NCI-H2171 (cell line): ENCODE data around the gene STK16.
A peak's percentile ranks its signal among the peaks of the same experiment; 100 is the strongest.
"Not testable (repeated sequence)": the region's sequence is repeated elsewhere in the genome, so short reads cannot be mapped to it uniquely, and the experiment has no call there.

Experiments used
- DNase-seq: peaks from one replicate; lab custom pipeline; 2025; lab: John Stamatoyannopoulos, UW

STK16 gene

DNA sequence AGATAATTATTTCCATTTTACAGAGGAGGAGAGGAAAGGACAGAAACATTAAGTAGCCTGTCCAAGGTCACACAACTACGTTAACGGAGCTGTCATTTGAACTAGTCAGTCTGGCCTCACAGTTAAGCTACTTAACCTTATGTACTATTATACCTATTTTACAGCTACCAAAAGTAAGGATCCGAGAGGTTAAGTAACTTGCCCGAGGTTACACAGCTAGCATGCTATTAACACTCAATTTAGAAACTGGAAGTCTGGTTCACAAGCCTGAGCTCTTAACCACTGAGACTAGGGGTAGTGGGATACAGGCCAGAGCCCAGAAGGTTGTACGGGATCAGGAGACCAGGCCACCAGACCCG is 511 bp upstream of the STK16 start:
- DNase-seq: no peak

DNA sequence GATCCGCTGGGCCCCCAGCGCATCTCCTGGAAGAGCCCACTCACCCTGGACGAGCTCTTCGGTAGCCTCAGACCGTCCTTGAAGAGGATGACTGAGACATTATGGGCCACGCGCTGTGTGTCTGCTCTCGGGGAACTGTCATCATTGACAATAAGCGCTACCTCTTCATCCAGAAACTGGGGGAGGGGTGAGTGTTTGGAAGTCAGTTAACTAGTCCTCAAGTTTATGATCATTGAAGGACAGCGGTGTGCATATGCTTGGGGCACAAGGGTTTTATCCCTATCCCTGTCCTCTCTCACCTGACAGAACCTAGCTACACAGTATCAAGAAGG is 586 bp downstream of the STK16 start:
- no peak for DNase-seq

DNA sequence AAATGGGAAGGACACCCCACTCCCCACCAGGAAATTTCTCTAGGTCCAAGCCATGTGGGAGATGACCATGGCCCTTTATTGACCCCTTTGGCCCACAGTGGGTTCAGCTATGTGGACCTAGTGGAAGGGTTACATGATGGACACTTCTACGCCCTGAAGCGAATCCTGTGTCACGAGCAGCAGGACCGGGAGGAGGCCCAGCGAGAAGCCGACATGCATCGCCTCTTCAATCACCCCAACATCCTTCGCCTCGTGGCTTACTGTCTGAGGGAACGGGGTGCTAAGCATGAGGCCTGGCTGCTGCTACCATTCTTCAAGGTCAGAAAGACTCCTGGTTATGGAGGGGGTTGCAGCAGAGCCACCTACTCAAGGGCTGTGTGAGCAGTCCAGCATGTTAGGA is 1.3 kb downstream of the STK16 start:
- no peak for DNase-seq

GRCh38 chr2:219247678-219248642 is 2.7 kb downstream of the STK16 start:
- DNase-seq: no peak

DNA sequence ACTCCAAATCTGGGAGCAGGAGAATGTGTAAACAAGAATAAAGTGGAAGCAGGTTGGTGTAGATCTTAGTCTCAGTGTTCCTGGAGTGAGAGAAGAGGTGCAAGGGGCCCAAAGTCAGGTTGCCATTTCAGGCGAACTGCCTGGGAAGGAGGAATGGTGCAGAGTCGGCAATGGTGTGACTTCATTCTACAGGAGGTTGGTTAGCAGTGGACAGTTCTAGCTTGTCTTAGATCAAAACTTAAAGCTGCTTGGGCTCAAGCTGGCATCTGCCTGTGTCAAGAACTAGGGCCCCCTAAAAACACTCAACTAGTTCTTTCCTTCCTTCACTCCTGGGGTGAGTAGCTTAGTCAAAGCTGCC is 3.5 kb downstream of the STK16 start:
- DNase-seq: no peak

DNA sequence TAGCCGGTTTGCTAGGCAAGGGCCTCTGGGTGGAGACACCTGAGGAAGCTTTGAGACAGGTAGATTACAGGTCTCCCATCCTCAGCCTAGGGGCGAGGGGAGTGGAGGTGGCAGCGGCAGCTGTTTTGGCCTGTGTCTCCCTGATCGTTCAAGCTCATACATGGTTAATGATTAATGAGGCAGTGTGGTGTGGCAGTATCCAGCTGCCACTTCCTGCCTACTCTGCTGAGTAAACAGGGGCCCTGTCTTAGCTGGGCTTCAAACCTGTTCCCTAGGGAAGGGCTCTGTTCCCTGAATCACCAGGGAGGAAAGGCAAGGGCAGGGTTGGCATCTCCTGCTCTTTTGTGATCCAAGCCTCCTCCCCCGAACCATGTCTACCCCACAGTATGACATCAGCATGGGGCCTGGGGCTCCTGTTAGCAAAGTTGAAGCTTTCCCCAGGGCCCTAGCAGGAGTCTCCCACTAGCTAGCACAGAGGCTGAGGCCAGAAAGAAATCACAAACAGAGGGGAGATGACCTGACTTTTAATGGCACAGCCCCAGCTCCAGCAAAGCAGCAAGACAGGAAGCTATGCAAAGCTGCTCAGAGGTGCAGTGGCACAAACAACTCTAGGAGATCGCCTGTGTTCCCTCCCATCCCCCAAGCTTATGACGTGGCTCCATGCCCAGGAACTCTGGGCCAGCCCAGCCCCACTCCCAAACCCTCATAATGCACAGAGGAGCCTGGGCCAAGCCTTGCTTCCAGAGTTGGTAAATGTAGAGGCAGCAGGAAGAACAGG is 4.1 kb downstream of the STK16 start:
- peak; percentile 91 for DNase-seq

DNA sequence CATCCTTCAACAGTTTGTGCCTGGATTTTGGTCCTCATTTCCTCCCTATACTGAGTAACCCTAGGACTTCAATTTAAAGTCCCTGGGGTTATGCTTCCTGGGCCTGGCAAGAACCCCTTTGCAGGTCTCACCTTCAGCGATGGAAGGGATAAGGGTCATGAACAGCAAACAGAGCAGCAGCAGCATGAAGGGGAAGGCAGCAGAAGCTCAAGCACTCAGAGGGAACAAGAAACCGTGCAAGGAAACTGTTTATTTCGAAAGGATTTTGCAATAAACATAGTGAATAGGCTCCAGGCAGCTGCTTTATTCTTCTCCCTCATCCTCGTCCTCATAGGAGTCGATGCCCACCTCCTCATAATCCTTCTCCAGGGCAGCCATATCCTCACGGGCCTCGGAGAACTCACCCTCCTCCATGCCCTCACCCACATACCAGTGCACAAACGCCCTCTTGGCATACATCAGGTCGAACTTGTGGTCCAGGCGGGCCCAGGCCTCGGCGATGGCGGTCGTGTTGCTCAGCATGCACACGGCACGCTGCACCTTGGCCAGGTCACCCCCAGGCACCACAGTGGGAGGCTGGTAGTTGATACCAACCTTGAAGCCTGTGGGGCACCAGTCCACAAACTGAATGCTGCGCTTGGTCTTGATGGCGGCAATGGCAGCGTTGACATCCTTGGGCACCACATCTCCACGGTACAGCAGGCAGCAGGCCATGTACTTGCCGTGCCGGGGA is 4.9 kb downstream of the STK16 start:
- no peak for DNase-seq

- no peak for DNase-seq
Measured at GRCh38 chr2:219251656-219252055, 6.4 kb downstream of the STK16 start.

- no peak for DNase-seq
Measured at GRCh38 chr2:219252084-219252483, 6.8 kb downstream of the STK16 start.

GRCh38 chr2:219252570-219252899 is 7.3 kb downstream of the STK16 start:
- no peak for DNase-seq

DNA sequence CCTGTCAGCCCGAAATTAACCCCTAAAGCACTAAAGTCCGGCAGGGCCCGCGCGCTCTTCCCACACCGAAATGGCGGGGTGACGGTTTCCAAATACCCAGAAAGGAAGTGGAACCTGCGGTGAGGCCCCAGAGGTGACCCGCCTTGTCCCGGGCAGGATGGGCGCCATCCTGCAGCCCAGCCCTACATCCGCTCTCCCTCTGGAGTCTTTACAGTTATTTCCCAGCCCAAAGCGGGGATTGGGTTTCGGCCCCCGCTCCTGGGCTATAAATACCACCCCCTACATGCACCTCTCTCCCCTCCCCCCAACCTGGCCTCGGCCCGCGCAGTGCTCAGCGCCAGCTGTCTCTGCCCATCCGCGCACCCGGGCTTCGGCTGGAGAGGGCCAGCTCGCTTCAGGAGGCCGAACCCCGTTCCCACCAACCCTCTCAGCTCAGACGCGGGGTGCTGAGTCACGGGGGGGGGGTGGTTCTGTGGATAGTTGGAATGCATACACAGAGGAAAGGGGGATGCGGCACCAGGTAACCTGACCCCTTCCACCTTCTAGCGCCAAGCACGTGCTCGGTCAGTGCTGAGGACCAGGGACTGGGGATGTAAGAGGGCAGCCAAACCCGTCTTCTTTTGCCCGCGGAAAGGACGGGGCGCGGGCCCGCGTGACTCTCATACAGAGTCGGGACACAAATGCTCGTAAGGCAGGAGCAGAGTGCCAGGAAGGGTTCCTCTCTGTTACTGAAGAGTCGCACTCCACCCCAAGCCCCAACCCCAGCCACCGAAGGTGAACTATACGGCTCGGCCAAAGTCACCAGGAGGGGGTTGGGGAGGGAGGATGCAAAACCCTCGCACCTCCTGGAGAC is 7.8 kb downstream of the STK16 start, which contains the start of gene TUBA4B:
TUBA4B (plus strand) TSS at position 344 of the 853 bp plus-strand sequence; CDS start at position 509, 165 bp downstream.
- peak; percentile 53 for DNase-seq

GRCh38 chr2:219253753-219254589 is 8.7 kb downstream of the STK16 start, which contains the start of gene TUBA4A:
Gene TUBA4A, minus strand, starts transcription at chr2:219253918. Its CDS starts 60 bp downstream, at chr2:219253858.
- DNase-seq: peak; percentile 84

DNA sequence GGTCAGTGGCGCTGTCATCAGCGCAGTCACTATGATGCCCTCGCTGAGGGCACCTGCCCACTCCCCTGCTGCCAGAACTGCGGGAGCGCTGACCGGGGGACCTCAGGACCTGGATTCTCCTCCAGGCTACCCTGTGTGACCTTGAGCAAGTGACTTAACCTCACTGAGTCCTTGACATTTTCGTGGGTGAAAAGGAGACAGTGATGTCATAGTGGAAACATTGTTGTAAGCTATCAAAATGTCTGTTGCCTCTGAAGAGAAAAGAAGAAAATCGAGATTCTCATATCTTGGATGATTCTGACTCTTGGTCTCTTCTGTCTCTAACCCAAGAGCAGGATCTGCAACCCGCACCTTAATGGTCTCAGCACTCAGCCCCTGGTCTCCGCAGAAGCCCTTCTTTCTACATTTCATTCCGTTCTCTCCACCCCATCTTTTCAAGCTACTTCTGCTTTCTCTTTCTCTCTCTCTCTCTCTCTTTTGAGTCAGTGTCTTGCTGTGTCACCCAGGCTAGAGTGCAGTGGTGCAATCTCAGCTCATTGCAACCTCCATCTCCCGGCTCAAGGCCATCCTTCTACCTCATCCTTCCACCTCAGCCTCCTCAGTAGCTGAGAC is 9.4 kb downstream of the STK16 start:
- no peak for DNase-seq

DNA sequence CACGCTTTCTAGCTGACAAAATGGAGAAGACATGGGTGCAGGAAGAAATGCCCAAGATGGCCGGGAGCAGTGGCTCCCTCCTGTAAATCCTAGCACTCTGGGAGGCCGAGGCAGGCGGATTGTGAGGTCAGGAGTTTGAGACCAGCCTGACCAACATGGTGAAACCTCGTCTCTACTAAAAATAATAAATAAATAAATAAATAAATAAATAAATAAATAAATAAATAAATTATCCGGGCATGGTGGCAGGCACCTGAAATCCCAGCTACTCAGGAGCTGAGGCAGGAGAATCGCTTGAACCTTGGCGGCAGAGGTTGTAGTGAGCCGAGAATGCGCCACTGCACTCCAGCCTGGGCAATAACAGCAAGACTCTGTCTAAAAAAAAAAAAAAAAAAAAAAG is 13.7 kb downstream of the STK16 start:
- not testable (repeated sequence) for DNase-seq

- no peak for DNase-seq
Measured at GRCh38 chr2:219261024-219261855, 16.0 kb downstream of the STK16 start.

DNA sequence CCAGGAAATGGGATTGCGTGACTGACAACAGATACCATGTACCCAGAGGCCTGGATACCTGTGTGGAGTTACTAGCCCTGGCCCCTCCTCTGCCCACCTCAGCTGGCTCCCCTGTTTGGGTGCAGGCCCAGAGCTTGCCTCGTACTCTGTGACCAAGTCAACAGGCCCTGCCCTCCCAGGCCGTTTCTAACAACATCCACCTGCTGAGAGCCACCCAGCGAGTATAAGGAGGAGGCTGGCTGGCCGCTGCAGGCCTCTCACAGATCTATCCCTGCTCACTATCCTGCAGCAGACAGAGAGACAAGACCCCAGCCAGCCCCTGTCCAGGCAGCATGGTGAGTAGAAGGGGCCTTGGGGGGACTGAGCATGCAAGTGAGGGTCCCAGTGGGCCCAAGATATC is 21.0 kb downstream of the STK16 start:
- DNase-seq: no peak

GRCh38 chr2:219266886-219267285 is 21.6 kb downstream of the STK16 start:
- DNase-seq: peak; percentile 47

DNA sequence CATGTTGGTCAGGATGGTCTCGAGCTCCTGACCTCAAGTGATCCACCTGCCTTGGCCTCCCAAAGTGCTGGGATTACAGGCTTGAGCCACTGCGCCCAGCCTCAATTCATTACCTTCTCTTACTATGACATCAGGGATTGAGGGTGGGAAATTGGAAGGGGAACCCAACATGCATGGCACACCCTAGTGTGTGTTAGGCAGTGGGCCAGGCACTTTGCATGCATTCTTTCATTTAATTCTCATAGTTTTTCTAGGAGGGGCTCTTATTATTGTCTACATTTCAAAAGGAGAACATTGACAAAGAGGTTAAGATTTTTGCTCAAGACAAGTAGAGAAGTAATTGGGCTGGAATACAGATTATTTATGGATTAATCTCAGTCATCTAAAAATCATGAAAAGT is 23.0 kb downstream of the STK16 start:
- no peak for DNase-seq

DNA sequence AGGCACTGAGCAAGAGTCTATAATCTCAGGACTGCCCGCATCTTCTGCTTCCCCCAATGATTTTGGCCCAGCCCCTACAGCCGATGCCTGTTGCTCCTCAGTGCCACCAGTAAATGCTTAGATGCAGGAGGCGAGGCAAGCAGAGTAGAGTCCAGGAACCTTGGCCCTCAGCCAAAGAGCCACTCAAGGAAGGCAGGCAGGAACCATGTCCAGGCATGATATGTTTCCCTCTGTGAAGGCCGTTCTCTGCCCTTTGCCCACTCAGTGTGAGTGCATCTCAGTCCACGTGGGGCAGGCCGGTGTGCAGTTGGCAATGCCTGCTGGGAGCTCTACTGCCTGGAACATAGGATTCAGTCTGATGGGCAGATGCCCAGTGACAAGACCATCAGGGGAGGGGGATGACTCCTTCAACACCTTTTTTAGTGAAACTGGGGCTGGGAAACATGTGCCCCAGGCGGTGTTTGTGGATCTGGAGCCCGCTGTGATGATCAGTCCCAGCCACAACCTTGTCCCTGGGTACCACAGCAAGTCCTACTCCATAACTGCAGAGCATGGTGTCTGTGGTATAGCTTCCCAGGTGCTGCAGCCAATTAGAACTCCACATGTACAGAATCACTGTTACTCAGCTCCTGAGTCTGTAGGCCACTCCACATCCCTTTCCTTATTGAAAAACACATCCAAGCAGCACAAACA is 24.2 kb downstream of the STK16 start:
- DNase-seq: no peak
